HG03439 (cell line): ENCODE data around the gene CFAP298.

Experiments used
- ATAC-seq: cut with Tn5 transposase; IDR thresholded peaks from one replicate; pipeline ENCODE4 v1.9.1; 2021; ENCODE audit warnings: mild to moderate bottlenecking, moderate library complexity; ENCODE audit not compliant: unreplicated experiment

The CFAP298 gene

GRCh38 chr21:32599526-32599925 is 12.7 kb downstream of the CFAP298 start:
- ATAC-seq = no peak

- ATAC-seq = no peak
Measured at GRCh38 chr21:32599091-32599490, 13.1 kb downstream of the CFAP298 start.

- ATAC-seq = no peak
Measured at GRCh38 chr21:32597205-32597604, 15.0 kb downstream of the CFAP298 start.

GRCh38 chr21:32595431-32595830 is 16.7 kb downstream of the CFAP298 start:
- ATAC-seq = no peak

- no peak for ATAC-seq
Measured at GRCh38 chr21:32593690-32594089, 18.5 kb downstream of the CFAP298 start.

- ATAC-seq = no peak
Measured at GRCh38 chr21:32592929-32593502, 19.2 kb downstream of the CFAP298 start.

GRCh38 chr21:32590130-32590529 is 22.0 kb downstream of the CFAP298 start:
- no peak for ATAC-seq

GRCh38 chr21:32587651-32588050 is 24.5 kb downstream of the CFAP298 start:
- ATAC-seq = no peak

- no peak for ATAC-seq
Measured at GRCh38 chr21:32587120-32587519, 25.1 kb downstream of the CFAP298 start.

GRCh38 chr21:32585970-32586369 is 26.2 kb downstream of the CFAP298 start:
- ATAC-seq = no peak

- ATAC-seq = no peak
Measured at GRCh38 chr21:32585042-32585710, 27.0 kb downstream of the CFAP298 start, which contains the start of gene TCP10L. TSS of gene TCP10L (minus strand) at chr21:32585523. CDS start at chr21:32584304, 1,219 bp downstream.

GRCh38 chr21:32584472-32584871 is 27.7 kb downstream of the CFAP298 start:
- no peak for ATAC-seq

GRCh38 chr21:32581732-32582131 is 30.4 kb downstream of the CFAP298 start:
- no peak for ATAC-seq

- ATAC-seq = no peak
Measured at GRCh38 chr21:32580949-32581348, 31.2 kb downstream of the CFAP298 start.

GRCh38 chr21:32578107-32578691 is 34.0 kb downstream of the CFAP298 start:
- ATAC-seq = no peak

- no peak for ATAC-seq
Measured at GRCh38 chr21:32576011-32576410, 36.2 kb downstream of the CFAP298 start.

- ATAC-seq = no peak
Measured at GRCh38 chr21:32574946-32575925, 36.9 kb downstream of the CFAP298 start.

- ATAC-seq = no peak
Measured at GRCh38 chr21:32572574-32573420, 39.4 kb downstream of the CFAP298 start.

- no peak for ATAC-seq
Measured at GRCh38 chr21:32570456-32570855, 41.7 kb downstream of the CFAP298 start.
